D721Med (cell line): ENCODE results near the gene TULP1.

Source experiments
- DNase-seq: peaks from one replicate; pipeline ENCODE4 v3.0.0; 2011; ENCODE audit warnings: low spot score; ENCODE audit not compliant: insufficient read length
- FAIRE-seq: peaks from 2 replicates; lab custom pipeline; 2011; peaks lifted over from hg19 to GRCh38; lab: Jason Lieb, UNC
- CTCF ChIP-seq: IDR thresholded peaks from 2 replicates; pipeline ENCODE4 v1.5.1; 2012; ENCODE audit warnings: mild to moderate bottlenecking, control low read depth; ENCODE audit not compliant: insufficient read depth; ENCODE audit errors: missing control alignments

TULP1 gene

GRCh38 chr6:35534407-35535170 is 21.9 kb upstream of the TULP1 start:
- TF ChIP-seq CTCF, result no peak
- peak; percentile 42 for DNase-seq
- peak; percentile 75 for FAIRE-seq

GRCh38 chr6:35533981-35534380 is 21.3 kb upstream of the TULP1 start:
- DNase-seq, result no peak
- TF ChIP-seq CTCF, result no peak
- no peak for FAIRE-seq

GRCh38 chr6:35532126-35532525 is 19.4 kb upstream of the TULP1 start:
- no peak for FAIRE-seq
- no peak for TF ChIP-seq CTCF

GRCh38 chr6:35524380-35525020 is 11.8 kb upstream of the TULP1 start:
- no peak for FAIRE-seq
- TF ChIP-seq CTCF, result no peak
- DNase-seq, result no peak

More at GRCh38 chr6:35532126-35532525, 19.4 kb upstream of the TULP1 start:
- DNase-seq, result no peak

- peak; percentile 96 for TF ChIP-seq CTCF
- FAIRE-seq (no peak), DNase-seq (no peak)
Observed at GRCh38 chr6:35522660-35523658, 10.3 kb upstream of the TULP1 start.

GRCh38 chr6:35522151-35522550 is 9.5 kb upstream of the TULP1 start:
- no peak for TF ChIP-seq CTCF
- FAIRE-seq (no peak), DNase-seq (no peak)
